CD4-positive, alpha-beta T cell treated with Interleukin-4 for 1 hour (primary cell): Measurements from ENCODE around the gene KCNMA1.

Experiments
- DNase-seq, 2 donors: peaks; one replicate each; pipeline ENCODE4 v3.0.0-alpha.2; 2020 to 2022

KCNMA1 gene

GRCh38 chr10:77226853-77227565 is 410.6 kb downstream of the KCNMA1 start:
- no peak for DNase-seq

GRCh38 chr10:77226452-77226851 is 411.2 kb downstream of the KCNMA1 start:
- no peak for DNase-seq

- no peak for DNase-seq
Observed at GRCh38 chr10:77226020-77226419, 411.6 kb downstream of the KCNMA1 start.

- DNase-seq: no peak
Observed at GRCh38 chr10:77223526-77224460, 413.8 kb downstream of the KCNMA1 start.

- no peak for DNase-seq
Observed at GRCh38 chr10:77220150-77220549, 417.5 kb downstream of the KCNMA1 start.

GRCh38 chr10:77219046-77219445 is 418.6 kb downstream of the KCNMA1 start:
- no peak for DNase-seq

- DNase-seq: no peak
Observed at GRCh38 chr10:77214799-77215198, 422.8 kb downstream of the KCNMA1 start.

- DNase-seq: no peak
Observed at GRCh38 chr10:77212632-77213031, 425.0 kb downstream of the KCNMA1 start.

- no peak for DNase-seq
Observed at GRCh38 chr10:77210645-77211044, 427.0 kb downstream of the KCNMA1 start.

- DNase-seq: no peak
Observed at GRCh38 chr10:77208684-77209256, 428.8 kb downstream of the KCNMA1 start.

- DNase-seq: no peak
Observed at GRCh38 chr10:77207828-77208185, 429.8 kb downstream of the KCNMA1 start.

GRCh38 chr10:77207182-77207827 is 430.3 kb downstream of the KCNMA1 start:
- DNase-seq: no peak

- DNase-seq: no peak
Observed at GRCh38 chr10:77205135-77205534, 432.5 kb downstream of the KCNMA1 start.

- DNase-seq: no peak
Observed at GRCh38 chr10:77204171-77204570, 433.4 kb downstream of the KCNMA1 start.

GRCh38 chr10:77202857-77203256 is 434.8 kb downstream of the KCNMA1 start:
- no peak for DNase-seq

- DNase-seq: no peak
Observed at GRCh38 chr10:77201135-77202106, 436.2 kb downstream of the KCNMA1 start.

GRCh38 chr10:77197544-77197943 is 440.1 kb downstream of the KCNMA1 start:
- DNase-seq: no peak

- no peak for DNase-seq
Observed at GRCh38 chr10:77196614-77197013, 441.0 kb downstream of the KCNMA1 start.

GRCh38 chr10:77195101-77195500 is 442.5 kb downstream of the KCNMA1 start:
- no peak for DNase-seq

GRCh38 chr10:77193001-77193400 is 444.6 kb downstream of the KCNMA1 start:
- no peak for DNase-seq

GRCh38 chr10:77192402-77192801 is 445.2 kb downstream of the KCNMA1 start:
- DNase-seq: no peak
